Activated T-cell treated with anti-CD3 and anti-CD28 coated beads, Interleukin-2, amount 50 U/mL, for 24 hours (primary cell): Measurements from ENCODE around the gene CISH.
A peak's percentile ranks its signal among the peaks of the same experiment; 100 is the strongest.

ENCODE experiments used
- DNase-seq: peaks from one replicate; pipeline ENCODE4 v3.0.0-alpha.2; 2020
- H3K27ac Mint-ChIP-seq: 2 replicates; pipeline ENCODE4 v1.8.0; 2020; ENCODE audit warnings: mild to moderate bottlenecking, mixed read lengths
- H3K27me3 Mint-ChIP-seq: 2 replicates; pipeline ENCODE4 v1.8.0; 2020; ENCODE audit warnings: mixed read lengths
- H3K36me3 Mint-ChIP-seq: 2 replicates; pipeline ENCODE4 v1.8.0; 2020; ENCODE audit warnings: low read depth, mixed read lengths
- H3K4me1 Mint-ChIP-seq: 2 replicates; pipeline ENCODE4 v1.8.0; 2020; ENCODE audit warnings: low read depth, mixed read lengths
- H3K4me3 Mint-ChIP-seq: 2 replicates; pipeline ENCODE4 v1.8.0; 2020; ENCODE audit warnings: mild to moderate bottlenecking, moderate library complexity, mixed read lengths
- H3K9me3 Mint-ChIP-seq: 2 replicates; pipeline ENCODE4 v1.8.0; 2020; ENCODE audit warnings: mixed read lengths

CISH gene

DNA sequence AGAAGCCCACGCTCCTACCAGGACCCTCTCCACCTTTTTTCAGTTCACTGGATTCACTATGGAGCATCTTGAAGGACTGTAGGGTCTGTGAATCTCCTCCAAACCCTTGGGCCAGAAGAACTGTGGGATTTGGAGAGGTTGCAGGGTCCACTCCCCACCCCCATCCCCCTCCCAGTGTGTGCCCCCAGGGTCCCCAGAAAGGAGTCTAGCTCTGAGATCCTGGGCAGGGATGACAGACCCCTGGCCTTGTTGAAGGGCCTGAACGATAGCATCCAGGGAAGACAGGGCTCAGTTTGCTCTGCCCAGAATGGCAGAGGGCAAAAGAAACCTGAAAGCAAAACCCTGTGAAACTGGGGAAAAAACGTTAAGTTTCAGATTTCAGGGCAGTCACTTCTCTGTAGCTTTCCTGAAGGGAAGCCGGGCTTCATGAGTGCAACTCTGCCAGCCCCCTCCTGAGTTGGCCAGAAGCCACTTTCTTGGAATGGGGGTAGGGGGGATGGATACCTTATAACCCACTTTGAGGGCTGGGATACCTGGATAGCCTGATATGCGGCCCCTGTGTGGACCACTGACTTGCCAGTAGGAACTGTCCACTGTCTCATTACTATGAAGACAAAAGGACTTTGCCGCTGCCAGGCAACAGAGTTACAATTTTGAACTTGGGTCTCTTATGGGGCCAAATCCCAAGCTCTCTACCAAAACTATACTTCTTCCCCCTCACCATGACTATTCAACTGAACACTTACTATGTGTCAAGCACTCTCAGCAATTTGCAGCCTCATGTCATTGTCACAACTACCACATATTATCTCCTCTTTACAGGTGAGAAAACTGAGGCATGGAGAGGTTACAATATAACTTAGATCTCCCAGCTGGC lies 1.6 kb upstream of the CISH start:
- Mint-ChIP-seq H3K4me3 (peak overlapping the region; percentile 99), H3K36me3 (peaks cover 80% of the 10 kb centered on the region), H3K9me3 (no peaks in the 10 kb centered on the region), H3K4me1 (peaks cover 35% of the 10 kb centered on the region), H3K27ac (peak overlapping the region; percentile 100), H3K27me3 (no peaks in the 10 kb centered on the region)
- peak; percentile 59 for DNase-seq

DNA sequence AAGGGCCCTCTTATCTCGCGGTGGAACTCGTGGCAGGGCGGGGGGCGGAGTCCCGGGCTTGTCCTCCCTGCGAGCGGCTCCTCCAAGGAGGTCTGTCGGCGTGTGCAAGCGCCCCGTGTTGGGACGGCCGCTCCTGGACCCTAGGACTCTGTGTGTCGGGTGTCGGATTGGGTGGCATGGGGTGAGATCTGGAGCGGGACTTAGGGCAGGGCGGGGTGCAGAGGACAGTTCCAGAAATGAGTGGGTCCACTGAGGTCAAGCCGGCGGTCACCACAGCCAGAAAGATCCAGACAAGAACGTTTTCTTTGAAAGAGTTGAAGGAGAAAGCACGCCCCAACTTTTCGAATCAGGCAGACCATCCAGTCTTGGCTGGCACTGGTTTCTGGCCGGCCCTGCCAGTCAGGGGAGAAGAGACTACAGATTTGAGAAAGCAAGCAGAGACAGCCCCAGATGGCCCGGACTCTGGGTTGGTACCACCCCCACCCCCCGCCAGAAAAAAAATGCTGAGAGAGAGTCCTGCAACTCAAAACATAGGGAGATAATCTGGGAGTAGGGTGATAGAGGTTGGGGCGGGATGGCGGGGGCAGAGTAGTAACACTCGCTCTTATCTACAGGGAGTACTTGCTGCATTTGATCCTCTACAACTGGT lies 784 bp upstream of the CISH start:
- DNase-seq: no peak
- no peaks in the 10 kb centered on the region for H3K27me3 Mint-ChIP-seq
- H3K4me3 Mint-ChIP-seq: peak overlapping the region; percentile 99
- peak overlapping the region; percentile 100 for H3K27ac Mint-ChIP-seq
- H3K36me3 Mint-ChIP-seq: peaks cover 81% of the 10 kb centered on the region
- no peaks in the 10 kb centered on the region for H3K9me3 Mint-ChIP-seq
- peaks cover 38% of the 10 kb centered on the region for H3K4me1 Mint-ChIP-seq

DNA sequence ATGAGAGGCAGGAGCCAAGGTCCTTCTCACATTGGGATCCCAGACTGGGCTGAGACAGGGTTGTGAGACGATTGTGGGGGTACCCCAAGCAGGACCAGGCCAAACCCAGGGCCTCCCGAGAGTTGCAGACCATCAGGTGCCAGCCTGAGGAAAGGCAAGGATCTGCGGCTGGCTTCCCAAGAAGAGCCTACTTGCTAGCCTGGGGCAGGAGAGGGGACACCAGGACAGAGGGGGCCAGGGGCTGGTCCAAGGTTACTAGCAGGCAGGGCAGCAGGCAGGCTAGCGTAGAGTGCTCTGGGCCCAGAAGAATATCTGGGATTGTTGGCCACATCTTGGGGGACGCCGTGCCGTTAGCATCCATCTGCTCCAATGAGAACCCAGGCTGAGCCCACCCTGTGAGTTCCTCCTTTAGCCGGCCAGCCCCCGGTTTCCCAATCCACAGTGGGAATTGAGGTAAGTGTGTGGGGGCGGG lies 546 bp downstream of the CISH start:
- H3K36me3 Mint-ChIP-seq: peaks cover 91% of the 10 kb centered on the region
- no peaks in the 10 kb centered on the region for H3K9me3 Mint-ChIP-seq
- peak overlapping the region; percentile 99 for H3K4me3 Mint-ChIP-seq
- DNase-seq: no peak
- peak overlapping the region; percentile 100 for H3K27ac Mint-ChIP-seq
- H3K27me3 Mint-ChIP-seq: no peaks in the 10 kb centered on the region
- H3K4me1 Mint-ChIP-seq: peaks cover 37% of the 10 kb centered on the region

DNA sequence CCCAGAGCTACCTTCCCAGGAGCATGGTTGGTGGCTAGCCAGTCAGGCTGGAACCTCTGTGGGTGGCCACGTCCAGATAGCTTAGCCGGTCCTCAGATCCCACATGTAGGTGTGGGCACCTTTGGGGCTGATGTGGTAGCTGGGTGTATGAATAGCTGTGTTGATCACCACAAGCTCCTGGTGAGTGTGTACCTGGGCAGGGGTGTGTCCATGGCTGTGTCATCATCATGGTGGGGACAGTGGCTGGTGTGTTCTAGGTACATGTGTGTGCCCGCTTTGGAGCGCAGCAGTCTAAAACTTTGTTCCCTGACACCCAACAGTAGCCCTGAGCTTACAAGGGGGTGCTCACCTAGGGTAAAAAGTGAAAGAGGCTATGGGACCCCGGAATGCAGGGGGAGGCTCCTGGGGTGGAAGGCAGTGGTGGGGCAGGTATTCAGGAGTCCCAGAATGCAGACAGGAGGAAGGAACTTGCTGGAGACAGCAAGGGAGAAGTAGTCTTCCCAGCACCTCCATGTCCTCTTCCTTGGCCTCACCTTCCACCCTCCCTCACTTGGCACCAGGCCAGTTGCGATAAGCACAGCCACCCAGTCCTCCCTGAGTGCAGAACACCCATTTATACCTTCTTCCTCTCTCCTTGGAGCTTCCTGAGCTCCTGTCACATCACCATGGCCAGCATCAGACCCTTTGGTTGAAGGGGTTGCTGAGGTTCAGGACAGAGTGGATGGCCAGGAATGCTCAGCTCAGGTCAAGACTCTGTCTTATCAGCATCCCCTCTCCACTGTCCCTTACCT lies 1.2 kb downstream of the CISH start:
- H3K9me3 Mint-ChIP-seq: no peaks in the 10 kb centered on the region
- peak overlapping the region; percentile 100 for H3K27ac Mint-ChIP-seq
- peaks cover 93% of the 10 kb centered on the region for H3K36me3 Mint-ChIP-seq
- H3K27me3 Mint-ChIP-seq: no peaks in the 10 kb centered on the region
- peak overlapping the region; percentile 99 for H3K4me3 Mint-ChIP-seq
- peak; percentile 77 for DNase-seq
- H3K4me1 Mint-ChIP-seq: peaks cover 37% of the 10 kb centered on the region

DNA sequence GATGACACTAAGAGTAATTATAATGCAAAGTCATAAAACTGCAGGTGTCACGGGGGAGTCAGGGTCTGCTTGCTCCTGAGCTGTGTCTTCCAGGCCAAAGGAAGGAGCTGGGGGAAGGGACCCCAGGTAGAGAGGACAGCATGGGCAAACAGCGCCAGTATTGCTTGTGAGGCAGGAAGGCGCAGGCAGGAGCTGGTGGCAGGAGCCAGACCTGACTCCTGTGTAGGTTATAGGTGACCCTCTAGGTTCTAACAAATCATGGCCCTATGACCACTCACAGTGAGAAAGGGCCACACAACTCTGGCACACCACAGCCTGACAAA lies 1.9 kb downstream of the CISH start:
- no peaks in the 10 kb centered on the region for H3K27me3 Mint-ChIP-seq
- peak overlapping the region; percentile 100 for H3K27ac Mint-ChIP-seq
- H3K36me3 Mint-ChIP-seq: peaks cover 95% of the 10 kb centered on the region
- DNase-seq: peak; percentile 63
- peaks cover 39% of the 10 kb centered on the region for H3K4me1 Mint-ChIP-seq
- H3K9me3 Mint-ChIP-seq: no peaks in the 10 kb centered on the region
- H3K4me3 Mint-ChIP-seq: peak overlapping the region; percentile 99

DNA sequence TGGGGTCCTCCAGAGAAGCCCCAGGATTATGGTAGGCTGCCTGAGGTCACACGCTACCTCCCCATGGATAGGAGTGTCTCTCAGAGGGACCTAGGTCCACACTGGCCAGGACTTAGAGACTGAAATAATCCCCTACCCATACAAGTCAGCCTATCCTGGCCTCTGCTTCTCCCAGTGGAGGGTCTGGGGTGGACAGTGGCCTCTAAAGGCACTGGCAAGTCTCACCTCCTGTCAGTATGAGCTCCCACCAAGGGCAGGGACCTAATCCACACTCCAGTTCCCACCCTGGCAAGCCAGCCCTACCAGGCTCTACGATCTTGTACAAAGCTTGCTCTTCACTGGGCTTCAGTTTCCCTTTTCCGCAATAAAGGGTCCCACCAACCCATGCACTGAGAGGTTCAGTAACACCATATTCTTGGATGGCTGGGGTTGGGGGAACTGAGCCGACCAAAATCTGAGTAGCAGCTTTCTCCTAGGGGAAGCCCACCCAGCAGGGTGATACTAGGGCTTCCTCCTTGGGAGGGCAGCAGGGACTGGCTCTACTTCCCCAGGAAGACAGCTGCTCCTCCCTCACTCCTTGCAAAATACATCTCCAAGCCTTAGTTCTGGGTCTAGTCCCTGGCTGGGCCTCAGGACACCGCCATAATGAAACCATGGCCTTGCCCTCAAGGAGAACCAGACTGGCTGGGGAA lies 2.4 kb downstream of the CISH start:
- peak overlapping the region; percentile 99 for H3K4me3 Mint-ChIP-seq
- H3K27ac Mint-ChIP-seq: peak overlapping the region; percentile 100
- H3K9me3 Mint-ChIP-seq: no peaks in the 10 kb centered on the region
- H3K36me3 Mint-ChIP-seq: peaks cover 97% of the 10 kb centered on the region
- DNase-seq: peak; percentile 65
- H3K4me1 Mint-ChIP-seq: peaks cover 40% of the 10 kb centered on the region
- H3K27me3 Mint-ChIP-seq: no peaks in the 10 kb centered on the region

DNA sequence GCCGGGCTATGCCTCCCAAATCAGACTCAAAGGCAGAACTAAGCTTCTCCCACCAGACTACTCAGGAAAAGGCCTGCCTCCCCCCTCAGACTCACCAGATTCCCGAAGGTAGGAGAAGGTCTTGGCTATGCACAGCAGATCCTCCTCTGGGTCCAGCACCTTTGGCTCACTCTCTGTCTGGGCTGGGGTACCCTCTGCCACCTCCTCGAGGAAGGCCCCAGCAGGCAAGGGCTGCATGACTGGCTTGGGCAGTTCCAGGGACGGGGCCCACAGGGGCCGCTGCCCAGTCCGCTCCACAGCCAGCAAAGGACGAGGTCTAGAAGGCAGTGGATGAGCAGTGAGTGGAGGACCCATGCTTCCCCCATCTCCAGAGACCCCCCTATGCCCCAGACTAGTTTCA lies 3.3 kb downstream of the CISH start:
- H3K4me3 Mint-ChIP-seq: peak overlapping the region; percentile 99
- peak overlapping the region; percentile 100 for H3K27ac Mint-ChIP-seq
- H3K36me3 Mint-ChIP-seq: peaks cover 98% of the 10 kb centered on the region
- no peaks in the 10 kb centered on the region for H3K9me3 Mint-ChIP-seq
- DNase-seq: peak; percentile 69
- H3K27me3 Mint-ChIP-seq: no peaks in the 10 kb centered on the region
- peaks cover 41% of the 10 kb centered on the region for H3K4me1 Mint-ChIP-seq

DNA sequence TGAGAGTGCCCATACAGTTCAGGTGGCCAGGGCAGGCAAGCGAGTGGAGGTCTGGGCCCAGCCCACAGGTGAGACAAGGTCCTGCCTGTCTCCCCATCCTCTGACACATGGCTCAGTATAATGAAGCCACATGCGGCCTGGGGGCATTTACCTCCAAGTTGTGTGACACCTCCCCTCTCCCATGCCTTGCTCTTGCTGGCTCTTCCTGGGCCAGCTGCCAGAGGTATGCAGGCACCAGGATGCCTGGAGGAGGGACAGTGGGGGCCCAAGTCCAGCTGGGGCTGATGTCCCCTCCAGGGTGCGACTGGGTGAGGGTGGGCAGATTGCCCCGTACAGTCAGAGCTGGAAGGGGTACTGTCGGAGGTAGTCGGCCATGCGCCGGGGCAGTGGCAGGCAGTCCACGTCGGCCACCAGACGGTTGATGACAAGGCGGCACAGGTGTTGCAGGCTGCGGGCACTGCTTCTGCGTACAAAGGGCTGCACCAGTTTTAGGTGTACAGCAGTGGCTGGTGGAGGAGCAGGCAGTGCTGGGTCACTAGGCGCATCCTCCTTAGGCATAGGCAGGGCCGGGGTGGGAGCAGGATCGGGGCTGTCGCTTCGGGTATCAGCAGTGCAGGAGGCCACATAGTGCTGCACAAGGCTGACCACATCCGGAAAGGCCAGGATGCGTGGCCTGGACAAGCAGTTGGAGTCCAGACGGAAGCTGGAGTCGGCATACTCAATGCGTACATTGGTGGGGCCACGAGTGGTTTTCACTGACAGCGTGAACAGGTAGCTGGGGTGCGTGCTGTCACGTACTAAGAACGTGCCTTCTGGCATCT lies 4.1 kb downstream of the CISH start:
- no peaks in the 10 kb centered on the region for H3K27me3 Mint-ChIP-seq
- peak overlapping the region; percentile 99 for H3K4me3 Mint-ChIP-seq
- peak; percentile 69 for DNase-seq
- H3K9me3 Mint-ChIP-seq: no peaks in the 10 kb centered on the region
- peaks cover 48% of the 10 kb centered on the region for H3K4me1 Mint-ChIP-seq
- peaks cover 96% of the 10 kb centered on the region for H3K36me3 Mint-ChIP-seq
- H3K27ac Mint-ChIP-seq: peak overlapping the region; percentile 100

DNA sequence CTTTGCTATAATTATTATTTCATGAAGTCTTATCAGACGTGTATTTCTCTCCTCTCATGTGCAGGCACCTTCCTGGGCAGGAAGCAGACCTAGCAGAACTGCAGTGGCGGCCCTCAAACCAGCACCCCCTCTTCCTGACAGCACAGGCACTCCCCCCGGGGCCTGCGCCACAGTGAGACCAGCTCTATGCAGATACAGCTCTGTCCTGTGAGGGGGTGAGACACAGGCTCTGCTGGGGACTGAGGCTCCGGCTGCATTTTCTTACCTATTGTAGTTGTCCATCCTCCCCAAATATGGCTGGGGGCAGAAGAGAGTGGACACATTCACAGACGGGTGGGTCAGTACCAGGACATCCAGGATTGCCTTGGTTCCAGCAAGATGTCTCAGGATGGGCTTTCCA lies 5.0 kb downstream of the CISH start:
- peak overlapping the region; percentile 99 for H3K4me3 Mint-ChIP-seq
- H3K36me3 Mint-ChIP-seq: peaks cover 93% of the 10 kb centered on the region
- peak overlapping the region; percentile 100 for H3K27ac Mint-ChIP-seq
- H3K27me3 Mint-ChIP-seq: no peaks in the 10 kb centered on the region
- DNase-seq: peak; percentile 72
- peaks cover 52% of the 10 kb centered on the region for H3K4me1 Mint-ChIP-seq
- no peaks in the 10 kb centered on the region for H3K9me3 Mint-ChIP-seq

DNA sequence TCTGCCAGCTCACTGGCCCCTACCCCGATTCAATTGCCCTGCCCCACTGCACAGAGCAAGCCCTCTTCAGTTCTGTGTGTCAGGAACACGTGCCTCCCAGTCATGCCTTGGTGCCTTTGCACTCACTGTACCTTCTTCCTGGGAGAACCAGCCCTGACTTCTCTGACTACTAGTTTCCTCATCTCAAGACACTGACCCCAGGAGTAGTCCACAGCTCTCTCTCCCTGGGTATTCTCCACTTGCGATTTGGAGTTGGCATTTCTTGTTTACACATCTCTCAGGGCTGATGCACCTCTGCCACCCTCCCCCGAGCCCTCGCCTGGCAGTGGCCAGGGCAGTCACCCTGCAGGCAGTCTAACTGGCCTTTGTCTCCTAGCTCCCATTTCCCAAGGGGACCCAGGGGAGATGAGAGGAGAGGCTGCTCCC lies 5.7 kb downstream of the CISH start:
- DNase-seq: peak; percentile 68
- H3K27me3 Mint-ChIP-seq: no peaks in the 10 kb centered on the region
- H3K27ac Mint-ChIP-seq: peak overlapping the region; percentile 100
- H3K4me3 Mint-ChIP-seq: peak overlapping the region; percentile 99
- peaks cover 87% of the 10 kb centered on the region for H3K36me3 Mint-ChIP-seq
- no peaks in the 10 kb centered on the region for H3K9me3 Mint-ChIP-seq
- H3K4me1 Mint-ChIP-seq: peaks cover 59% of the 10 kb centered on the region

DNA sequence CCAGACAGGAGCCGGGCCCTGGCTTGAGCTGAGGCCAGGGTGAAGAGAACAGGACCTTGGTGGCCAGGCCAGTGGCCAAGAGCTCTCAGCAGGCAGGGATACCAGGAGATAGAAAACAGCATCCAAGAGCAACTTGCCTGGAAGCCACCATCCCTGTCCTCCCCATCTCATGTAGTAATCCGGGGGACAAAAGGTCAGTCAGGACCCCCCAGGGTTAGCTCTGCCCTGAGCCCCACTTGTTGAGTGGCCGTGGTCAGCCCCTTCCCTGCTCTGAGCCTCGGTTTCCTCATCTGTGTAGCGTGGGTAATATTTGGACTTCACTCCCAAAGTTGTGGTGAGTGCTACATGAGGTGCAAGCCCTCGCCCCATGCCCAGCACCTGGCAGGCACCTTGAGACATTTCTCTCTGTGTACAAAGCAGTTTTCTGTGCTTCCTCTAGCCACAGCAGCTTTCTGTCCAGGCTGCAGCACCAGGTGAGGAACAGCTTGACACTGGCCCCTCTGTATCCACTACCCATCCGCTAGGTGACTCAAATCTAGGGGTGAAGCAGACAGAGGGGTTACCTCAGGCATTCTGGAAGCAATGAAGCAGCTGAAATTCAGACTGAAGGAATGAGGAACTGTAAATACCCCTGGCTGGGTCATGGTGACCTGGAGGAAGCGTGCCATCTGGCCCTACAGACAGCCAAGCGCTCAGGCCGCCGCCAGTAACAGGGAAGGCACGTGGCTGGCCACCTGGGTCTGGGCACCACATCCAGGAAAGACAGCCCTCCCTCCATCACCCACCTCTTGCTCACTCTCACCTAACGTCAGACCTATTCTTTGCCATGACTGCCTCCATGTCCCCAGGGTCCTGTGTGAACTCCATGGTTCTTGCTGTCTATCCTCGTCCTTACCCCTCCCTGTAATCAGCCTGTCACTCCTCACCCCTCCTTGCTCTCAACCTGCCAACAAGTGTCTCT lies 6.7 kb downstream of the CISH start:
- Mint-ChIP-seq H3K4me3 (peak overlapping the region; percentile 99), H3K27ac (peak overlapping the region; percentile 100), H3K36me3 (peaks cover 85% of the 10 kb centered on the region), H3K4me1 (peaks cover 69% of the 10 kb centered on the region), H3K9me3 (no peaks in the 10 kb centered on the region), H3K27me3 (no peaks in the 10 kb centered on the region)
- peak; percentile 59 for DNase-seq

DNA sequence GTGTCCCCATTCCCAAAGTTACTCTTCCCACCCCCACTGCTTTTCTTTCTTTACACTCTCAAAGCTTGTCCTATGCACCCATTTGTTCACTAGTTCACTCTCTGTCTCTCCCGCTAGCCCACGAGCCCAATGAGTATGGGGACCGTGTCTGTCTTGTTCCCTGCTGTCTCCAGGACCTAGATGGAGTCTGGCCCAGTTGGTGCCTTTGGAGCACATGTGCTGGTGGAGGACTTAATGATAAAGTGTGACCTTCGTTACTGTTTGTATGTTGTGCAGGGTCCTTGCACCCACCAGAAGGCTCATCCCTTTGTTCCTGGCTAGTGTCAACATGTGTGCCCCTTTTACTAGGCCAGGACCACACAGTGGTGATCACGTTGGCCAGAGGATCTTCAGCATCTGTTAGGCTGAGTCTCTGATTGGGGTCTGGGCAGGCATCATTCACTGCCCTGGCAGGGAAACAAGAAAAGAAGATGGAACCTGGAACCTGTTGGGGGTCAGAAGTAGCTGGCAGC lies 7.4 kb downstream of the CISH start:
- H3K4me3 Mint-ChIP-seq: peak overlapping the region; percentile 99
- H3K4me1 Mint-ChIP-seq: peaks cover 77% of the 10 kb centered on the region
- no peaks in the 10 kb centered on the region for H3K9me3 Mint-ChIP-seq
- peak; percentile 66 for DNase-seq
- H3K27ac Mint-ChIP-seq: peak overlapping the region; percentile 100
- H3K36me3 Mint-ChIP-seq: peaks cover 85% of the 10 kb centered on the region
- no peaks in the 10 kb centered on the region for H3K27me3 Mint-ChIP-seq
